GM21737 (cell line): ENCODE data around the gene MCFD2.
"Not testable (repeated sequence)": the region's sequence is repeated elsewhere in the genome, so short reads cannot be mapped to it uniquely, and the experiment has no call there.

Experiments
- ATAC-seq: cut with Tn5 transposase; IDR thresholded peaks from one replicate; pipeline ENCODE4 v1.9.1; 2021; ENCODE audit warnings: mild to moderate bottlenecking, moderate library complexity; ENCODE audit not compliant: unreplicated experiment

The MCFD2 gene

GRCh38 chr2:46904908-46905678, 10.5 kb downstream of the MCFD2 start:
- ATAC-seq, result not testable (repeated sequence)

- ATAC-seq, result not testable (repeated sequence)
Measured at GRCh38 chr2:46902980-46903379, 12.6 kb downstream of the MCFD2 start.

- ATAC-seq, result no peak
Measured at GRCh38 chr2:46902465-46902864, 13.1 kb downstream of the MCFD2 start.

GRCh38 chr2:46901611-46902010, 14.0 kb downstream of the MCFD2 start:
- no peak for ATAC-seq

- ATAC-seq, result no peak
Measured at GRCh38 chr2:46900381-46900780, 15.2 kb downstream of the MCFD2 start.

- ATAC-seq, result no peak
Measured at GRCh38 chr2:46899053-46899452, 16.6 kb downstream of the MCFD2 start.

GRCh38 chr2:46898024-46898423, 17.6 kb downstream of the MCFD2 start:
- no peak for ATAC-seq

GRCh38 chr2:46893269-46893939, 22.2 kb downstream of the MCFD2 start:
- no peak for ATAC-seq

- no peak for ATAC-seq
Measured at GRCh38 chr2:46891956-46892553, 23.6 kb downstream of the MCFD2 start.

- no peak for ATAC-seq
Measured at GRCh38 chr2:46888421-46888952, 27.1 kb downstream of the MCFD2 start.

GRCh38 chr2:46887028-46887885, 28.3 kb downstream of the MCFD2 start:
- ATAC-seq, result no peak

GRCh38 chr2:46886268-46887027, 29.2 kb downstream of the MCFD2 start:
- ATAC-seq, result no peak

- no peak for ATAC-seq
Measured at GRCh38 chr2:46885376-46885775, 30.2 kb downstream of the MCFD2 start.

GRCh38 chr2:46879511-46879910, 36.1 kb downstream of the MCFD2 start:
- no peak for ATAC-seq

- ATAC-seq, result no peak
Measured at GRCh38 chr2:46878886-46879285, 36.7 kb downstream of the MCFD2 start.

- ATAC-seq, result no peak
Measured at GRCh38 chr2:46878240-46878877, 37.2 kb downstream of the MCFD2 start.

GRCh38 chr2:46877619-46878113, 37.9 kb downstream of the MCFD2 start:
- ATAC-seq, result no peak

- no peak for ATAC-seq
Measured at GRCh38 chr2:46876741-46877384, 38.7 kb downstream of the MCFD2 start.
